ENCODE results near the gene PCBP4. TPM values are rescaled to one million over a fixed set of nuclear protein-coding genes. Genes with fewer than 3 reads are reported as not detected.

PCBP4 gene
- total RNA-seq, 1 experiment from 2014 or later: 45.8 TPM

DNA sequence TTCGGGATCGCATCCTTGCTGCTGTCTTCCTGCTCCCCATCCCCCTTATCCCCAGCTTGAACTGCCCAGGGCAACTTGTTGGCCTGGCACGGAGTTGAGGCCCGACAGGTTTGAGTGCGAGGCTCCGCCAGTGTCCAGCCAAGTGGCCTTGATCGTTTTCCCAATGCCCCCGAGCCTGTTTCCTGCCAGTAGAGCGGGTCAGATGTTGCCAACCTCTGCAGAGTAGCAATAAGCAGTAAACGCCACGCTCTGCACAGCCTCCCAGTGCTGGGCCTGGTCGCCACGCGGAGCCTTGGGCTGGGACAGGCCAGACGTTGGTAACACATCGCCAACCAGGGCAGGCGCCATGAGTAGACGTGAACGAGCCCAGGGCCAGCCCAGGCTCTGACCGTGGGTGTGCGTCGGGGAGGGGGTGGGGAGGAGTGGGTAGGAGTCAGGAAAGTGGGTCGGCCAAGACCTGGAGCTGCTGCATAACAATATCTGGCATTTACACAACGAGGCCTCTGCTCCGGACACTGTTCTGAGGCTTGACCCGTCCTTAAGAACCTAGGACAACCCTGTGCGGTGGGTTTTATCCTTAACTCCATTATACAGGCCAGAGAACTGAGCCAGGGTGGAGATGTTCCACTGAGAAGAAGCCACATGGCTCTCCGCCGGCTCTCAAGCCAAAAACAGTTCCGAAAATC is 7.2 kb upstream of the PCBP4 start:
- Histone ChIP-seq H3K4me1 (ENCODE audit: insufficient read depth, low read length) (peaks cover 23% of the 10 kb centered on the region), H3K36me3 (ENCODE audit: low read depth, low read length) (no peaks in the 10 kb centered on the region), H3K27ac (ENCODE audit: low read length) (peak overlapping the region; percentile 32), H4K20me1 (ENCODE audit: low read length) (no peaks in the 10 kb centered on the region), H3K9ac (ENCODE audit: low read length) (peak overlapping the region; percentile 95), H3K9me3 (ENCODE audit: low read length) (no peaks in the 10 kb centered on the region), H3K27me3 (ENCODE audit: low read length) (no peaks in the 10 kb centered on the region), H3F3A (ENCODE audit: low read length, unreplicated experiment) (no peaks in the 10 kb centered on the region), H3K79me2 (ENCODE audit: low read length) (peaks cover 33% of the 10 kb centered on the region), H3K9me2 (replicated peaks; ENCODE audit: low read length) (no peaks in the 10 kb centered on the region), H2AFZ (ENCODE audit: low read length) (peak overlapping the region; percentile 99), H3K4me3 (ENCODE audit: low read length) (peak overlapping the region; percentile 99), H3K4me2 (ENCODE audit: low read length) (peak overlapping the region; percentile 100)
- peak; percentile 18 for ATAC-seq
- ChIA-PET POLR2A (ENCODE audit: unreplicated experiment) (interaction anchor here (0.6 to 1.3 kb wide), 2 partner anchors 8 to 22 kb away, joined by 5 to 10 read pairs; partner anchors contain the start of gene ACY1), CTCF (interaction anchor here (0.8 to 2.5 kb wide), 4 partner anchors 8 to 32 kb away, joined by 3 to 46 read pairs (median 7); partner anchors contain the start of genes ACY1, PARP3, RPL29 and RRP9)
- intact Hi-C loops (cut with micrococcal nuclease): loop anchor here (1.0 to 2.0 kb wide), 2 partner anchors 24 to 32 kb away; partner anchors contain the start of gene PARP3
- DNase-seq: no peak
- no TSS peak for BruUV-seq (replicated peaks)
- no peak for TF ChIP-seq EZH2 (IDR thresholded peaks at IDR 0.05; ENCODE audit: low read length, unreplicated experiment)
- TF ChIP-seq, protein P1, sequence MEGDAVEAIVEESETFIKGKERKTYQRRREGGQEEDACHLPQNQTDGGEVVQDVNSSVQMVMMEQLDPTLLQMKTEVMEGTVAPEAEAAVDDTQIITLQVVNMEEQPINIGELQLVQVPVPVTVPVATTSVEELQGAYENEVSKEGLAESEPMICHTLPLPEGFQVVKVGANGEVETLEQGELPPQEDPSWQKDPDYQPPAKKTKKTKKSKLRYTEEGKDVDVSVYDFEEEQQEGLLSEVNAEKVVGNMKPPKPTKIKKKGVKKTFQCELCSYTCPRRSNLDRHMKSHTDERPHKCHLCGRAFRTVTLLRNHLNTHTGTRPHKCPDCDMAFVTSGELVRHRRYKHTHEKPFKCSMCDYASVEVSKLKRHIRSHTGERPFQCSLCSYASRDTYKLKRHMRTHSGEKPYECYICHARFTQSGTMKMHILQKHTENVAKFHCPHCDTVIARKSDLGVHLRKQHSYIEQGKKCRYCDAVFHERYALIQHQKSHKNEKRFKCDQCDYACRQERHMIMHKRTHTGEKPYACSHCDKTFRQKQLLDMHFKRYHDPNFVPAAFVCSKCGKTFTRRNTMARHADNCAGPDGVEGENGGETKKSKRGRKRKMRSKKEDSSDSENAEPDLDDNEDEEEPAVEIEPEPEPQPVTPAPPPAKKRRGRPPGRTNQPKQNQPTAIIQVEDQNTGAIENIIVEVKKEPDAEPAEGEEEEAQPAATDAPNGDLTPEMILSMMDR (conservative IDR thresholded peaks at IDR 0.05; ENCODE audit: low read depth, low read length): peak; percentile 7; the same call in 1 of the 2 replicates

GRCh38 chr3:51971350-51971749 is 4.1 kb upstream of the PCBP4 start:
- H3K27ac ChIP-seq (ENCODE audit: low read length): no peak overlapping the region
- no peak overlapping the region for H2AFZ ChIP-seq (ENCODE audit: low read length)
- no peak overlapping the region for H3K4me3 ChIP-seq (ENCODE audit: low read length)
- CTCF ChIA-PET: no interaction called here
- peaks cover 34% of the 10 kb centered on the region for H3K4me1 ChIP-seq (ENCODE audit: insufficient read depth, low read length)
- H3K9ac ChIP-seq (ENCODE audit: low read length): no peak overlapping the region
- intact Hi-C loops (cut with micrococcal nuclease): no loop called here
- H3K4me2 ChIP-seq (ENCODE audit: low read length): no peak overlapping the region
- no peaks in the 10 kb centered on the region for H3K27me3 ChIP-seq (ENCODE audit: low read length)
- H4K20me1 ChIP-seq (ENCODE audit: low read length): no peaks in the 10 kb centered on the region
- peaks cover 36% of the 10 kb centered on the region for H3K79me2 ChIP-seq (ENCODE audit: low read length)
- H3K9me3 ChIP-seq (ENCODE audit: low read length): no peaks in the 10 kb centered on the region
- POLR2A ChIA-PET (ENCODE audit: unreplicated experiment): no interaction called here
- DNase-seq (no peak), ATAC-seq (no peak)
- TF ChIP-seq EZH2 (IDR thresholded peaks at IDR 0.05; ENCODE audit: low read length, unreplicated experiment) (no peak), EZH2phosphoT487 (IDR thresholded peaks at IDR 0.05; ENCODE audit: borderline replicate concordance, low read length) (no peak)
- TF ChIP-seq, protein P1 (conservative IDR thresholded peaks at IDR 0.05; ENCODE audit: low read depth, low read length): no peak
- BruUV-seq (replicated peaks): no TSS peak
- H3K36me3 ChIP-seq (ENCODE audit: low read depth, low read length): no peaks in the 10 kb centered on the region
- no peaks in the 10 kb centered on the region for H3K9me2 ChIP-seq (replicated peaks; ENCODE audit: low read length)
- no peaks in the 10 kb centered on the region for H3F3A ChIP-seq (ENCODE audit: low read length, unreplicated experiment)

Measured in PC-3 (cell line).